Activated naive CD8-positive, alpha-beta T cell treated with anti-CD3 and anti-CD28 coated beads for 36 hours (primary cell): Measurements from ENCODE around the gene GNL3. TPM values are rescaled to one million over a fixed set of nuclear protein-coding genes. Genes with fewer than 3 reads are reported as not detected.

Source experiments
- DNase-seq: peaks from one replicate; pipeline ENCODE4 v3.0.0; 2021
- H3K27ac Mint-ChIP-seq: one replicate; pipeline ENCODE4 v1.8.0; 2022; ENCODE audit warnings: mild to moderate bottlenecking, moderate library complexity, mixed read lengths
- H3K27me3 Mint-ChIP-seq: one replicate; pipeline ENCODE4 v1.8.0; 2022; ENCODE audit warnings: mild to moderate bottlenecking, mixed read lengths
- H3K36me3 Mint-ChIP-seq: one replicate; pipeline ENCODE4 v1.8.0; 2021; ENCODE audit warnings: mild to moderate bottlenecking, mixed read lengths
- H3K4me1 Mint-ChIP-seq: one replicate; pipeline ENCODE4 v1.8.0; 2021; ENCODE audit warnings: mixed read lengths
- H3K4me3 Mint-ChIP-seq: one replicate; pipeline ENCODE4 v1.8.0; 2022; ENCODE audit warnings: mild to moderate bottlenecking, moderate library complexity, mixed read lengths
- H3K9me3 Mint-ChIP-seq: one replicate; pipeline ENCODE4 v1.8.0; 2022; ENCODE audit warnings: mixed read lengths
- total RNA-seq, 2 experiments: library from RNA; stranded (reverse); gene quantifications; one replicate each; pipeline ENCODE4 v1.2.3, GENCODE V29; 2021

Gene GNL3
- total RNA-seq, 2 experiments from 2014 or later: 245 to 246 TPM

GRCh38 chr3:52679811-52680210 lies 6.0 kb upstream of the GNL3 start:
- Mint-ChIP-seq H3K4me3 (no peak overlapping the region), H3K36me3 (peaks cover 30% of the 10 kb centered on the region), H3K4me1 (peaks cover 41% of the 10 kb centered on the region), H3K27ac (peak overlapping the region; percentile 44), H3K27me3 (no peaks in the 10 kb centered on the region), H3K9me3 (no peaks in the 10 kb centered on the region)
- no peak for DNase-seq

- peaks cover 41% of the 10 kb centered on the region for H3K4me1 Mint-ChIP-seq
- H3K27me3 Mint-ChIP-seq: no peaks in the 10 kb centered on the region
- H3K27ac Mint-ChIP-seq: peak overlapping the region; percentile 11
- H3K4me3 Mint-ChIP-seq: no peak overlapping the region
- H3K9me3 Mint-ChIP-seq: no peaks in the 10 kb centered on the region
- H3K36me3 Mint-ChIP-seq: peaks cover 35% of the 10 kb centered on the region
- DNase-seq: no peak
Observed at GRCh38 chr3:52681596-52681995, 4.2 kb upstream of the GNL3 start.

- Mint-ChIP-seq H3K27me3 (no peaks in the 10 kb centered on the region), H3K36me3 (peaks cover 36% of the 10 kb centered on the region), H3K27ac (peak overlapping the region; percentile 11), H3K9me3 (no peaks in the 10 kb centered on the region), H3K4me3 (no peak overlapping the region), H3K4me1 (peaks cover 42% of the 10 kb centered on the region)
- peak; percentile 18 for DNase-seq
Observed at GRCh38 chr3:52682016-52682415, 3.8 kb upstream of the GNL3 start.

GRCh38 chr3:52683611-52684010 lies 2.2 kb upstream of the GNL3 start:
- Mint-ChIP-seq H3K4me1 (peaks cover 58% of the 10 kb centered on the region), H3K27me3 (no peaks in the 10 kb centered on the region), H3K4me3 (peak overlapping the region; percentile 47), H3K36me3 (peaks cover 44% of the 10 kb centered on the region), H3K9me3 (no peaks in the 10 kb centered on the region), H3K27ac (peak overlapping the region; percentile 39)
- DNase-seq: no peak

- DNase-seq: no peak
- H3K4me1 Mint-ChIP-seq: peaks cover 62% of the 10 kb centered on the region
- peak overlapping the region; percentile 95 for H3K27ac Mint-ChIP-seq
- peak overlapping the region; percentile 94 for H3K4me3 Mint-ChIP-seq
- H3K9me3 Mint-ChIP-seq: no peaks in the 10 kb centered on the region
- H3K36me3 Mint-ChIP-seq: peaks cover 48% of the 10 kb centered on the region
- H3K27me3 Mint-ChIP-seq: no peaks in the 10 kb centered on the region
Observed at GRCh38 chr3:52684184-52684583, 1.6 kb upstream of the GNL3 start.

- H3K4me1 Mint-ChIP-seq: peaks cover 66% of the 10 kb centered on the region
- H3K27ac Mint-ChIP-seq: peak overlapping the region; percentile 95
- peak; percentile 91 for DNase-seq
- H3K36me3 Mint-ChIP-seq: peaks cover 58% of the 10 kb centered on the region
- H3K27me3 Mint-ChIP-seq: no peaks in the 10 kb centered on the region
- H3K9me3 Mint-ChIP-seq: no peaks in the 10 kb centered on the region
- peak overlapping the region; percentile 94 for H3K4me3 Mint-ChIP-seq
Observed at GRCh38 chr3:52685285-52685708, 535 bp upstream of the GNL3 start.

- DNase-seq: no peak
- Mint-ChIP-seq H3K4me1 (peaks cover 63% of the 10 kb centered on the region), H3K9me3 (no peaks in the 10 kb centered on the region), H3K27me3 (no peaks in the 10 kb centered on the region), H3K4me3 (peak overlapping the region; percentile 93), H3K36me3 (peaks cover 68% of the 10 kb centered on the region), H3K27ac (peak overlapping the region; percentile 93)
Observed at GRCh38 chr3:52688266-52688665, 2.4 kb downstream of the GNL3 start.

- Mint-ChIP-seq H3K27ac (peak overlapping the region; percentile 93), H3K27me3 (no peaks in the 10 kb centered on the region), H3K4me1 (peaks cover 58% of the 10 kb centered on the region)
Observed at GRCh38 chr3:52689151-52689550, 3.3 kb downstream of the GNL3 start.

GRCh38 chr3:52690560-52690959 lies 4.7 kb downstream of the GNL3 start:
- Mint-ChIP-seq H3K27ac (peak overlapping the region; percentile 61), H3K4me1 (peaks cover 63% of the 10 kb centered on the region), H3K27me3 (no peaks in the 10 kb centered on the region), H3K36me3 (peaks cover 81% of the 10 kb centered on the region), H3K4me3 (peak overlapping the region; percentile 24), H3K9me3 (no peaks in the 10 kb centered on the region)
- no peak for DNase-seq

More at GRCh38 chr3:52689151-52689550, 3.3 kb downstream of the GNL3 start:
- Mint-ChIP-seq H3K4me3 (peak overlapping the region; percentile 93), H3K9me3 (no peaks in the 10 kb centered on the region), H3K36me3 (peaks cover 76% of the 10 kb centered on the region)
- no peak for DNase-seq

GRCh38 chr3:52693071-52693470 lies 7.2 kb downstream of the GNL3 start:
- no peaks in the 10 kb centered on the region for H3K27me3 Mint-ChIP-seq
- H3K9me3 Mint-ChIP-seq: no peaks in the 10 kb centered on the region
- peaks cover 56% of the 10 kb centered on the region for H3K4me1 Mint-ChIP-seq
- H3K4me3 Mint-ChIP-seq: no peak overlapping the region
- H3K36me3 Mint-ChIP-seq: peaks cover 68% of the 10 kb centered on the region
- peak overlapping the region; percentile 65 for H3K27ac Mint-ChIP-seq
- DNase-seq: no peak

GRCh38 chr3:52694528-52695189 lies 8.8 kb downstream of the GNL3 start:
- Mint-ChIP-seq H3K9me3 (no peaks in the 10 kb centered on the region), H3K36me3 (peaks cover 52% of the 10 kb centered on the region), H3K4me3 (no peak overlapping the region), H3K27me3 (no peaks in the 10 kb centered on the region), H3K27ac (peak overlapping the region; percentile 48), H3K4me1 (peaks cover 42% of the 10 kb centered on the region)
- no peak for DNase-seq

GRCh38 chr3:52695798-52696671 lies 10.2 kb downstream of the GNL3 start:
- Mint-ChIP-seq H3K9me3 (no peaks in the 10 kb centered on the region), H3K27me3 (no peaks in the 10 kb centered on the region), H3K36me3 (peaks cover 42% of the 10 kb centered on the region), H3K4me1 (peaks cover 33% of the 10 kb centered on the region), H3K4me3 (no peak overlapping the region), H3K27ac (no peak overlapping the region)
- DNase-seq: no peak

- H3K27me3 Mint-ChIP-seq: no peaks in the 10 kb centered on the region
- H3K4me1 Mint-ChIP-seq: peaks cover 29% of the 10 kb centered on the region
- no peak overlapping the region for H3K27ac Mint-ChIP-seq
- peaks cover 39% of the 10 kb centered on the region for H3K36me3 Mint-ChIP-seq
- no peak for DNase-seq
- H3K4me3 Mint-ChIP-seq: no peak overlapping the region
- no peaks in the 10 kb centered on the region for H3K9me3 Mint-ChIP-seq
Observed at GRCh38 chr3:52696830-52697631, 11.2 kb downstream of the GNL3 start.

- H3K9me3 Mint-ChIP-seq: no peaks in the 10 kb centered on the region
- peaks cover 39% of the 10 kb centered on the region for H3K36me3 Mint-ChIP-seq
- H3K4me3 Mint-ChIP-seq: no peak overlapping the region
- no peak for DNase-seq
- H3K27ac Mint-ChIP-seq: peak overlapping the region; percentile 23
- no peaks in the 10 kb centered on the region for H3K27me3 Mint-ChIP-seq
- peaks cover 29% of the 10 kb centered on the region for H3K4me1 Mint-ChIP-seq
Observed at GRCh38 chr3:52697632-52697965, 11.8 kb downstream of the GNL3 start.

GRCh38 chr3:52703341-52703740 lies 17.5 kb downstream of the GNL3 start:
- H3K27me3 Mint-ChIP-seq: no peaks in the 10 kb centered on the region
- H3K4me1 Mint-ChIP-seq: peaks cover 23% of the 10 kb centered on the region
- H3K9me3 Mint-ChIP-seq: no peaks in the 10 kb centered on the region
- H3K4me3 Mint-ChIP-seq: no peak overlapping the region
- no peak overlapping the region for H3K27ac Mint-ChIP-seq
- H3K36me3 Mint-ChIP-seq: peaks cover 18% of the 10 kb centered on the region
- DNase-seq: no peak
